ENCODE results near the gene DOK5. TPM values are rescaled to one million over a fixed set of nuclear protein-coding genes. Genes with fewer than 3 reads are reported as not detected.

The DOK5 gene
- total RNA-seq, 4 donors from 2014 or later, result 4.7 to 10.9 (median 7.3) TPM

DNA sequence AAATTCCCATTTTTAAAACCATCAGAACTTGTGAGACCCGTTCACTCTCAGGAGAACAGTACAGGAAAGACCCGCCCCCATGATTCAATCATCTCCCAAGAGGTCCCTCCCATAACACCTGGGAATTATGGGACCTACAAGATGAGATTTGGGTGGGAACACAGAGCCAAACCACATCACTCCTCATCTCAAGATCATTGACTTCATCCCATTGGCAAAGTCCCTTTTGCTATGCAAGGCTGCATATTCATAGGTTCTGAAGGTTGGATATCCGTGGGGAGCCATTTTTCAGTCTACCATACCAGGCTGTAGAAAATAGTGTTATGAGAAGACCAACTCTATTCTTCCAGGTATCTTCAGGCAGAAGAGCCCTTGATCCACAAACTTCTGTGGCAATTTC is 219.1 kb downstream of the DOK5 start:
- no peak for TF ChIP-seq POLR2A (IDR thresholded peaks at IDR 0.05)
- TF ChIP-seq, protein P1, sequence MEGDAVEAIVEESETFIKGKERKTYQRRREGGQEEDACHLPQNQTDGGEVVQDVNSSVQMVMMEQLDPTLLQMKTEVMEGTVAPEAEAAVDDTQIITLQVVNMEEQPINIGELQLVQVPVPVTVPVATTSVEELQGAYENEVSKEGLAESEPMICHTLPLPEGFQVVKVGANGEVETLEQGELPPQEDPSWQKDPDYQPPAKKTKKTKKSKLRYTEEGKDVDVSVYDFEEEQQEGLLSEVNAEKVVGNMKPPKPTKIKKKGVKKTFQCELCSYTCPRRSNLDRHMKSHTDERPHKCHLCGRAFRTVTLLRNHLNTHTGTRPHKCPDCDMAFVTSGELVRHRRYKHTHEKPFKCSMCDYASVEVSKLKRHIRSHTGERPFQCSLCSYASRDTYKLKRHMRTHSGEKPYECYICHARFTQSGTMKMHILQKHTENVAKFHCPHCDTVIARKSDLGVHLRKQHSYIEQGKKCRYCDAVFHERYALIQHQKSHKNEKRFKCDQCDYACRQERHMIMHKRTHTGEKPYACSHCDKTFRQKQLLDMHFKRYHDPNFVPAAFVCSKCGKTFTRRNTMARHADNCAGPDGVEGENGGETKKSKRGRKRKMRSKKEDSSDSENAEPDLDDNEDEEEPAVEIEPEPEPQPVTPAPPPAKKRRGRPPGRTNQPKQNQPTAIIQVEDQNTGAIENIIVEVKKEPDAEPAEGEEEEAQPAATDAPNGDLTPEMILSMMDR (IDR thresholded peaks at IDR 0.05), result no peak
- Histone ChIP-seq H3K27me3 (no peaks in the 10 kb centered on the region), H3K9me3 (no peaks in the 10 kb centered on the region), H3K4me3 (replicated peaks in 1 of 3) (no peak overlapping the region), H3K4me1 (no peaks in the 10 kb centered on the region), H3K36me3 (no peaks in the 10 kb centered on the region), H3K27ac (no peak overlapping the region)
- intact Hi-C loops (cut with DNase I), result no loop called here
- 89 to 92% methylated on average over 3 of the region's 3 CpGs for WGBS, 2 donors
- no peak for DNase-seq

DNA sequence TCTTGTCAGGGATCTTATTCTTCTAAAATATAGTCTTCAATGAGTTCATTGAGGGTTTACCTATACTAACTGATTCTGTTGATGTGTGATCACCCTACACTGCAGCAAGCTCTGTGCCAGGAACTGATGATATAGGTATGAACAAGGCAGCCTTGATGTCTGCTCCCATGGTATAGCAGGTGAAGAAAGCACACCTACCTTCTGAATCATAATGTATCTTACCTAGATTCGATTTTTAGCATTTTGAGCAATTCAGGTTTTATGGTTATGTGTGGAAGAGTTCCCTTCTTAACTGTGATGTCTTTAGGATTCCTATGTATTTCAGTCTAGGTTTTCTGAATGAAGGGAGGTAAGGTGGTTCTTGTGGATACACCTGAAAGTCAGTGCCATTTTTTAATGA is 223.0 kb downstream of the DOK5 start:
- no peaks in the 10 kb centered on the region for H3K9me3 ChIP-seq
- no peak for TF ChIP-seq POLR2A (IDR thresholded peaks at IDR 0.05)
- TF ChIP-seq, protein P1 (IDR thresholded peaks at IDR 0.05), result no peak
- intact Hi-C loops (cut with DNase I), result no loop called here
- no peaks in the 10 kb centered on the region for H3K27me3 ChIP-seq
- no peaks in the 10 kb centered on the region for H3K4me1 ChIP-seq
- no peak overlapping the region for H3K27ac ChIP-seq
- no peak for DNase-seq
- H3K36me3 ChIP-seq, result no peaks in the 10 kb centered on the region
- H3K4me3 ChIP-seq (replicated peaks in 1 of 3), result no peak overlapping the region
- 68 to 80% methylated on average over 1 of the region's 1 CpG for WGBS, 2 donors
